Ishikawa (cell line): ENCODE data around the gene ESYT2.

Source experiments
- CEBPB ChIP-seq: IDR thresholded peaks from 2 replicates; pipeline ENCODE4 v1.6.1; 2012
- CREB1 ChIP-seq: IDR thresholded peaks from 2 replicates; pipeline ENCODE4 v1.6.1; 2012; ENCODE audit warnings: low read depth
- EGR1 ChIP-seq: IDR thresholded peaks from 2 replicates; pipeline ENCODE4 v1.6.1; 2012
- EP300 ChIP-seq: IDR thresholded peaks from 2 replicates; pipeline ENCODE4 v1.6.1; 2012; ENCODE audit warnings: borderline replicate concordance
- FOXM1 ChIP-seq: IDR thresholded peaks from 2 replicates; pipeline ENCODE4 v1.6.1; 2012; ENCODE audit warnings: low read depth, borderline replicate concordance
- NFIC ChIP-seq: IDR thresholded peaks from 2 replicates; pipeline ENCODE4 v1.6.1; 2012
- RAD21 ChIP-seq: IDR thresholded peaks from 2 replicates; pipeline ENCODE4 v1.6.1; 2012; ENCODE audit warnings: low read depth
- TAF1 ChIP-seq: IDR thresholded peaks from 2 replicates; pipeline ENCODE4 v1.6.1; 2012; ENCODE audit warnings: low read depth, mild to moderate bottlenecking
- TCF12 ChIP-seq: IDR thresholded peaks from 2 replicates; pipeline ENCODE4 v1.6.1; 2012; ENCODE audit warnings: low read depth
- TEAD4 ChIP-seq: IDR thresholded peaks from 2 replicates; pipeline ENCODE4 v1.6.1; 2012
- YY1 ChIP-seq: IDR thresholded peaks from 2 replicates; pipeline ENCODE4 v1.6.1; 2012; ENCODE audit warnings: low read depth
- ZBTB7A ChIP-seq: IDR thresholded peaks from 2 replicates; pipeline ENCODE4 v1.6.1; 2012; ENCODE audit warnings: low read depth
- TF ChIP-seq, protein P1 (sequence below): IDR thresholded peaks from 2 replicates; pipeline ENCODE4 v1.6.1; 2012; ENCODE audit warnings: low read depth, mild to moderate bottlenecking
- TF ChIP-seq, protein P2 (sequence below): IDR thresholded peaks from 2 replicates; pipeline ENCODE4 v1.6.1; 2012
- TF ChIP-seq, protein P3 (sequence below): IDR thresholded peaks from 2 replicates; pipeline ENCODE4 v1.6.1; 2012

ESYT2 gene

DNA sequence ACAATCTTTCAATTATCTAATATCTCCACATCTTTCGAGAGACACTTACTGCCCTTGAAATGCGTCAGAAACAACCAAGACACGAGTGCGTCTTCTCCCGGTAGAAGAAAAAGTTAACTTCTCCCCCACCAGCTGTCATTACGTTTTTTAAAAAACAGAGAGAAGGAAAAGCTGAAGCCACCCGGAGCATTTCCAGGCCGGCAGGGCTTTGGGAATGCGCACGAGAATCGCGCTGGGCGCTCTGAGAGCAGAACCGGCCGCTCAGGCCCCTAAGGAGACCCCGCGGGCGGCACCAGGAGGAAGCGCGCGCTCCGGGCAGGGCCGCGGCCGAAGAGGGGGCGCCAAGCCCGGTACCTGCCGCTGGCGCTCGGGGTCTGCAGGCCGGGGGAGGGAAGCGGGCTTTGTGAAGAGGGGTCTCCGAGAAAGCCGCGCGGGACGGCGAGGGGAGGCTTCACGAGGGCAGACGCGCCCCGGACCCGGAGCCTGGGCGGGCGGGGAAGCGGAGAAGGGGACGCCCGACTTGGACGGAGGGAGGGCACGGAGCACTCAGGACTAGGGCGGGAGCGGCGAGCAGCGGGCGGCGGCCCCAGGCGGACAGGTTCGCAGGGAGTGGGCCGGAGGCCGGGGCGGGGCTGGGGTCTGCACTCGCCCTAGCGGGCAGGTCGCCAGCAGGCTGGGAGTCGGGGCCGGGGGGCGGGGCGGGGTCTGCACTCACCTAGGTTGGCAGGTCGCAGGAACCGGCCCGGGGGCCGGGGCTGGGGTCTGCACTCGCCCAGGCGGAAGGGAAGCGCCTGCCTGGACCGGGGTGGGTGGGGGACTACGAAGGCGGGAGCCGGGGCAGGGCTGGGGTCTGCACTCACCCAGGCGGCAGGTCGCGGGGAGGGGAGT is 932 bp downstream of the ESYT2 start:
- no peak for TF ChIP-seq TAF1
- peak; percentile 94 for TF ChIP-seq ZBTB7A

DNA sequence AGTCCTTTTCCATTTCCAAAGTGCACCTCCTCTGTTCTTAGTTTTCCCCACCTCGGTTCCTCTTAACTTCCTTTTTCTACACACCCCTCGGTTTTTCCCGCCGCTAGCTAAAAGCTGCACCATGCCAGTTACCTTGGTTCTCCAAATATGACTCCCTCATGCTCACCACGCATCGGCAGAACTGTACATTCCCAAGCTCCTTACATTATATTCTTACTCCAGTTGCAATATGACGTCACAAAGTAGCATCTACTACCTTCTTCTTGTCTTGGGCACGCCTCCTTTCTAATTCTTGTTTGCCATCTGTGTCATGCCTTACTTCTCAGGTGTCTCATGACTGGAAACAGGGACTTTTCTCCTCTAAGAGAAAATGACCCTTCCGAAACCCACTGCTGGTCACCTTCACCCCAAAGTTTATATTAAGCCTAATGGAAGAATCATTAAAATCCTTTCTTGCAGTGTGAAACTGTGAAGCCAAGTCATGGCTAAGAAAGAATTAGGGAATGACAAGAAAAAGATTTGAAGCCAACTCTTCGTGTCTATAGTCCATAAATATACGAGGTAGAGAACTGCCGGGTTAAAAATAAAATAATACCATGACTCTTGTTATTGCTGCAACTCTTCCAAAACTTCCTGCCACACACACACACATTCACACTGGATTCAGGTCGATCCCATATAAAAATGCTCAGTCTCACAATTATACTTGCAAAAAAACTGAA is 1.7 kb downstream of the ESYT2 start:
- TF ChIP-seq, protein P1, sequence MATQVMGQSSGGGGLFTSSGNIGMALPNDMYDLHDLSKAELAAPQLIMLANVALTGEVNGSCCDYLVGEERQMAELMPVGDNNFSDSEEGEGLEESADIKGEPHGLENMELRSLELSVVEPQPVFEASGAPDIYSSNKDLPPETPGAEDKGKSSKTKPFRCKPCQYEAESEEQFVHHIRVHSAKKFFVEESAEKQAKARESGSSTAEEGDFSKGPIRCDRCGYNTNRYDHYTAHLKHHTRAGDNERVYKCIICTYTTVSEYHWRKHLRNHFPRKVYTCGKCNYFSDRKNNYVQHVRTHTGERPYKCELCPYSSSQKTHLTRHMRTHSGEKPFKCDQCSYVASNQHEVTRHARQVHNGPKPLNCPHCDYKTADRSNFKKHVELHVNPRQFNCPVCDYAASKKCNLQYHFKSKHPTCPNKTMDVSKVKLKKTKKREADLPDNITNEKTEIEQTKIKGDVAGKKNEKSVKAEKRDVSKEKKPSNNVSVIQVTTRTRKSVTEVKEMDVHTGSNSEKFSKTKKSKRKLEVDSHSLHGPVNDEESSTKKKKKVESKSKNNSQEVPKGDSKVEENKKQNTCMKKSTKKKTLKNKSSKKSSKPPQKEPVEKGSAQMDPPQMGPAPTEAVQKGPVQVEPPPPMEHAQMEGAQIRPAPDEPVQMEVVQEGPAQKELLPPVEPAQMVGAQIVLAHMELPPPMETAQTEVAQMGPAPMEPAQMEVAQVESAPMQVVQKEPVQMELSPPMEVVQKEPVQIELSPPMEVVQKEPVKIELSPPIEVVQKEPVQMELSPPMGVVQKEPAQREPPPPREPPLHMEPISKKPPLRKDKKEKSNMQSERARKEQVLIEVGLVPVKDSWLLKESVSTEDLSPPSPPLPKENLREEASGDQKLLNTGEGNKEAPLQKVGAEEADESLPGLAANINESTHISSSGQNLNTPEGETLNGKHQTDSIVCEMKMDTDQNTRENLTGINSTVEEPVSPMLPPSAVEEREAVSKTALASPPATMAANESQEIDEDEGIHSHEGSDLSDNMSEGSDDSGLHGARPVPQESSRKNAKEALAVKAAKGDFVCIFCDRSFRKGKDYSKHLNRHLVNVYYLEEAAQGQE, result no peak
- TF ChIP-seq TCF12 (no peak), EGR1 (no peak)
- TF ChIP-seq, protein P2, sequence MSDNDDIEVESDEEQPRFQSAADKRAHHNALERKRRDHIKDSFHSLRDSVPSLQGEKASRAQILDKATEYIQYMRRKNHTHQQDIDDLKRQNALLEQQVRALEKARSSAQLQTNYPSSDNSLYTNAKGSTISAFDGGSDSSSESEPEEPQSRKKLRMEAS, result no peak

DNA sequence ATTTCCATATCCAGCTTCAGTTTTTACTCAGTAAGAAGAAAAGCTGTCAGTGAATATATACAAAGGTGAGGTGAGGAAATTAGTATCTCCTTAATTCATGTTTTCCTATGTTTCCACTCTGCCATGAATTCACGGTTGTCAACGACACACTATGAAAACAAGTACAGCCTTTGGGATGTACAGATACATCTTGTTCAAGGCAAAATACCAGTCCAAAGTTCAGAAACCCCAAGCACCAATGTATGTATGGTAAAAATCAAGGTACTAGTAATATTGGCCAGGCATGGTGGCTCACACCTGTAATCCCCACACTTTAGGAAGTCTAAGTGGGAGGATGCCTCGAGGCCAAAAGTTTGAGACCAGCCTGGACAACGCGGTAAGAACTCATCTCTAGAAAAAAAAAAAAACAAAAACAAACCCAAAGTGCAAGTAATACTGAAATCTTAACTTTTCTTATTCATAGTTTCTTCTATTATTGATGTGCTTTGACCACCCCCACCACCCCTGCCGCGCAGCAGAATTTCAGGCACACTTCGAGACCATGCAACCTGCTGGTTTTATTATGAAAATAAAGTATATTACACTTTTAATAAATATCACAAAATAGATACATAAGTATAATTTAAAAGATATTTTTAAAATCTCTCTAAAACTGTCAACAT is 3.5 kb downstream of the ESYT2 start:
- TF ChIP-seq RAD21 (no peak), CEBPB (no peak), ZBTB7A (no peak), TAF1 (no peak), CREB1 (no peak), NFIC (no peak), TEAD4 (no peak), TCF12 (no peak), EP300 (no peak), EGR1 (no peak), FOXM1 (no peak), YY1 (no peak)
- TF ChIP-seq, protein P3, sequence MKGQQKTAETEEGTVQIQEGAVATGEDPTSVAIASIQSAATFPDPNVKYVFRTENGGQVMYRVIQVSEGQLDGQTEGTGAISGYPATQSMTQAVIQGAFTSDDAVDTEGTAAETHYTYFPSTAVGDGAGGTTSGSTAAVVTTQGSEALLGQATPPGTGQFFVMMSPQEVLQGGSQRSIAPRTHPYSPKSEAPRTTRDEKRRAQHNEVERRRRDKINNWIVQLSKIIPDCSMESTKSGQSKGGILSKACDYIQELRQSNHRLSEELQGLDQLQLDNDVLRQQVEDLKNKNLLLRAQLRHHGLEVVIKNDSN, result no peak
- TF ChIP-seq, protein P1, result no peak
- TF ChIP-seq, protein P2, result no peak

DNA sequence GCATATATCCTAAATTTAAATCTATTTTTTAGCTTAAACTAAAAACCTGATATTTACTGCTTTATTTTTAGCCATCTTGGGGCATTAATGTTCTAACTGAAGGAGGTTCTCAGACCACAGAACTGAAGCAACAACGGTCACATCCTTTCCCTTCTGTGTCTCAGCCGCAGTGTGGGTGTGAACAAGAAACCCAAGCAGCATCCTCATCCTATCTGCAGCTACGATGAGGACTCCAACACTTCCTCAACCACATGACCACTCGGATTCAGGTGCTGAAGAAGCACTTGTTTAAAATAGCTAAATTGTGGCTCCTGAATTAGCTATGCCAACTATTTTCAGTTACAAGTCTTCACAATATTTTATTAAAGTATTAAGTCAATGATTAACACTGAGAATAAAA is 5.3 kb downstream of the ESYT2 start:
- no peak for TF ChIP-seq RAD21
- TF ChIP-seq FOXM1, result no peak
- no peak for TF ChIP-seq EP300
- TF ChIP-seq TCF12, result no peak
- TF ChIP-seq, protein P1, result no peak
- TF ChIP-seq CREB1, result no peak
- no peak for TF ChIP-seq TAF1
- TF ChIP-seq, protein P3, result no peak
